GM19324 (cell line): ENCODE results near the gene MAP6D1.

Experiments
- ATAC-seq: cut with Tn5 transposase; IDR thresholded peaks from one replicate; pipeline ENCODE4 v1.9.1; 2021; ENCODE audit warnings: mild to moderate bottlenecking, moderate library complexity; ENCODE audit not compliant: unreplicated experiment, low FRiP score

The MAP6D1 gene

GRCh38 chr3:183824761-183825455 lies 469 bp downstream of the MAP6D1 start:
- ATAC-seq = peak; percentile 29

GRCh38 chr3:183823963-183824362 lies 1.4 kb downstream of the MAP6D1 start:
- no peak for ATAC-seq

- no peak for ATAC-seq
These were observed 2.7 kb downstream of the MAP6D1 start for GRCh38 chr3:183822631-183823030.

DNA sequence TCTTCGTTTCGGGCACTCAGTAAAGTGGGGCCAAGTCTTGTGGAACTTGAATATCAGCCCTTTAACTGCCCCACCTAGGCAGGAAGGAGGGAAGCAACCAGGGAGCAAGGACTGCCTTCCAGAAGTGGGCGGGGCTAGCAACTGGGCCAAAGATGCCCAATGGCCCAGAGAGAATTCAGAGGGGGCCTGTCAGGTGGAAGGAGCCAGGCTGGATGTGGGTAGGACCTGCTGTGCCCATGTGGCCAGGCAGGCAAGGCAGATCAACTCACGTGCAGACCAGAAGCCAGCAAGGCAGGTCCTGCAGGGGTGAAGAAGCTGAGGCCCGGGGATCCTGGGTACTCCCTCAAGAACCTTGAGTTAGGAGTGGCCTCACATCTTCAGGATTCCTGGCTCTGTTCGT lies 5.5 kb downstream of the MAP6D1 start:
- no peak for ATAC-seq

GRCh38 chr3:183818706-183819624 lies 6.4 kb downstream of the MAP6D1 start:
- ATAC-seq = no peak

DNA sequence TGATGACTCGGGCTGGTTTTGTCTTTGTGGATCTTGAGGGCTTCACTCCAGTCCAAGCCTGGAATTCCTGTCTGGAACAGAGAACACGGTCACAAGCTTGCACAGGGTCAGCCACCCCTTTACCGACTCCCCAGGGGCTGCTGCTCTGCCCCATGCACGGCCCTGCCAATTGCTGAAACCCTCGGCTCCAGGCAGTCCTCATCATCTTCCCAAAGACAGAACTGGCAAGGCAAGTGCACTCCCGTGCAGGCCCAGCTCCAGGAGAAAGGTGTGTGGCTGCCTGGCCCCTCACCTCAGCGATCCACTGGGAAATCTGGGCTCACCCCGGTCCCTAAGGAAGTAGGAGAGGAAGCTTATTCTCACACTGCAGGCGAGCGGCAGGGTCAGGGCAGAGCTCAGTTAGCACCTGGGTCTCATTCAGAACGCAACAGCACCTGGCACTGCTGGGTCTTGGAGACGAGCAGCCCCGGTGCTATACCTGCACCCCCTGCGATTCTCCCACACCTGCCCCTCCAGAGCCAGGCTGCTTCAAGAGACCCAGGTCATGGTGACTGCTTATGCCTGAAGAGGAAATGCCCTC lies 7.2 kb downstream of the MAP6D1 start:
- no peak for ATAC-seq

GRCh38 chr3:183817639-183818038 lies 7.7 kb downstream of the MAP6D1 start:
- ATAC-seq = no peak

- no peak for ATAC-seq
These were observed 8.5 kb downstream of the MAP6D1 start for GRCh38 chr3:183816681-183817510.

GRCh38 chr3:183815951-183816475 lies 9.4 kb downstream of the MAP6D1 start:
- peak; percentile 25 for ATAC-seq

- peak; percentile 62 for ATAC-seq
These were observed 9.8 kb downstream of the MAP6D1 start for GRCh38 chr3:183815563-183815940.

- no peak for ATAC-seq
These were observed 11.1 kb downstream of the MAP6D1 start for GRCh38 chr3:183814240-183814639.

GRCh38 chr3:183812761-183813445 lies 12.5 kb downstream of the MAP6D1 start:
- no peak for ATAC-seq

DNA sequence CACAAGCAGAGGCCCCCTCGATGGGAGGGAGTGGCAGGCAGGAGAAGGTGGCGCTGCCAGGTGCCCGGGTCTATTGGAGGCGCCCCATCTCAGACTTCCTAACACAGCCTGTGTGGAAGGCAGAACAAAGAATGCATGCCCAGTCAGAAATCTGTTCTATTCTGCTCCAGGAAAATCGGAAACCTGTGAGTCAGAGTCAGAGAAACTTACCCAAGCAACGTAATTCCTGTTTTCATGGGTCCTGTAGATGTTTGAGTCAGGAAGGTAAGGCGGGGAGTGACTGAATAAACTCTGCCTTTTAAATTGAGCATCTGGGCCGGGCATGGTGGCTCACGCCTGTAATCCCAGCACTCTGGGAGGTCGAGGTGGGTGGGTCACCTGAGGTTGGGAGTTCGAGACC lies 13.7 kb downstream of the MAP6D1 start:
- ATAC-seq = no peak

DNA sequence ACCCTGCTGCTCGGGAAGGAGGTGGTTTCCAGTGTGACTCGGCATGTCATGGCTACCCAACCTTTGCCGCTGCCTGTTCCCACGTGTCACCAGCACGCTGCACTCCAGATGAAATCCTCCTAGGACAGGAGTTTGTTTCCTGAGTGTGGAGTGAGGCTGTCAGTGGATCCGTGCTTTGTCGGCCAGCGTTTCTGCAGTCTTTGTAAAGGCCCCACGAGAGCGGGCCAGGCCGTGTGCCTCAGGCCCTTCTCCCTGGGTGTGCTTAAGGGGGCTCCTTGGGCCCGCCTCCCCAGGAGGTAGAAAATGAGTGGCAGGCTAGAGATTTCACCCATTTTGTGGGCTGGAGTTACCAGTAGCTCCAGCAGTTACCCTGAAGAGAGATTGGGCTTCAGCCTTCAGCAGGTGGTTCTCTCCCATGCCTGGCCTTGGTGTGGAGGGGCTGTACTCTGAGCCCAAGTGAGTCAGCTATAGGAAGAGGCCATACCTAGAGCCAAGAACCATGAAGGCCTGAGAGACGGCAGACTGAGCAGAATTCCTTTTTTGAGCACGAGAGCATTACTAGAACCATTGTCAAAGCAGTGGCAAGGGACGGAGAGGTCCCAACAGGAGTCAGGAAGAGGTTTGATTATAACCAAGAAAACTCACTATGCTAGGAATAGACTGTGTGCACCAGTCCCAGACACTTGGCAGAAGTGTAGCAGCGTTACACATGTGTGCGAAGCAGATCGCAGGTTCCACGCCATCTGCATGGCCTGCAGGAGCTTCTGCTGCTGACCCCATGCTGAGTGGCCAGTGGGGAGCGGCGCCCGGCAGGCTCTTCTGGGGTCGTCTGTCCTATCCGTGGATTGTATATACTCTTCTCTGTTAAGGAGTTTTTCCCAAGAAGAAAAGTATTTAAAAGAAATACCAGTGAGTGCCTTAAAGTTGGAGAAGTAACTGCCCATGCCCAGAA lies 14.5 kb downstream of the MAP6D1 start:
- ATAC-seq = no peak

DNA sequence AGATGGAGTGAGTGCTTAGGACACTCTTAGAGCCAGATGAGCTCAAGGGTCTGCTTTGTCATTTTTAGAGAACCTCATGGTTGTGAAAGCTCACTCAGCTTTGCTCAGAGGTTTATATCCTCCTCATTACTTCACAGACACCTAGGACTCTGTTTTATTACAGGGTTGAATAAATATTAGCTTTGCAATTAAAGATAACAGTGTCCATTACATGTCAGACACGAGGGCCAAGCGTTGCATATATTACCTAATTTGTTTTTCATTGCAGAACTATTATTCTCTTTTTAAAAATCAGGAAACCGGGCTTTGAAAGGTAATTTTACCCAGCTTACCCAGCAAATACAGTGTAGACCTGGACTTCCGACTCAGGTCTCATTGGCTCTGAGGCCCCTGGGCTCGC lies 16.1 kb downstream of the MAP6D1 start:
- ATAC-seq = no peak

DNA sequence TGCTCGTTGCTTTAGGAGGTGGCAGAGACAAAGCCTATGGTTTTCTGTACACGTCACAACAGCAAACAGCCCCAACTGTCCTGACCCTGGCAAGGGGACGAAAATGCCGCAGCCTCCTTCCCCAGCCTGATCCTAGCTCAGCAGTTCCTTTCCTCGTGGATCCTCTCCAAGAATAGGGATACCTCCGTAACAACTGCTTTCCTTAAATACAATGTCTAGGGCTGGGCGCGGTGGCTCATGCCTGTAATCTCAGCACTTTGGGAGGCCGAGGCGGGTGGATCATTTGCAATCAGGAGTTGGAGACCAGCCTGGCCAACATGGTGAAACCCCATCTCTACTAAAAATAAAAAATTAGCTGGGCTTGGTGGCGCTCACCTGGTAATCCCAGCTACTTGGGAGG lies 17.0 kb downstream of the MAP6D1 start:
- no peak for ATAC-seq

- no peak for ATAC-seq
These were observed 17.5 kb downstream of the MAP6D1 start for GRCh38 chr3:183807881-183808280.

- no peak for ATAC-seq
These were observed 18.1 kb downstream of the MAP6D1 start for GRCh38 chr3:183807209-183807728.
